H1 (cell line): Measurements from ENCODE around the gene AHR. TPM values are rescaled to one million over a fixed set of nuclear protein-coding genes. Genes with fewer than 3 reads are reported as not detected.

Experiments used
- ATF2 ChIP-seq: IDR thresholded peaks from 2 replicates; pipeline ENCODE4 v1.6.1; 2012; ENCODE audit warnings: low read length, inconsistent platforms
- BCL11A ChIP-seq, 2 experiments: IDR thresholded peaks; one replicate each; pipeline ENCODE4 v1.6.1; 2011; ENCODE audit warnings: low read depth in 2 of 2, low read length in 2 of 2, mild to moderate bottlenecking in 2 of 2
- CBX8 ChIP-seq: fragments of 300-800, 300-1000 bp; sonication (generic); IDR thresholded peaks from 2 replicates; pipeline ENCODE4 v1.7.1; 2016; ENCODE audit warnings: low read depth, low read length, borderline replicate concordance
- CHD2 ChIP-seq: IDR thresholded peaks from 2 replicates; pipeline ENCODE4 v1.6.1; 2012; ENCODE audit warnings: low read length, improper control_type of control experiment
- CTBP2 ChIP-seq: IDR thresholded peaks from 2 replicates; pipeline ENCODE4 v1.7.0; 2011; ENCODE audit warnings: borderline replicate concordance, mild to moderate bottlenecking, moderate library complexity, mixed read lengths, low read length; ENCODE audit not compliant: insufficient read depth, insufficient read length
- EP300 ChIP-seq, 2 experiments: IDR thresholded peaks; 1 replicate in 1 of 2; 2 replicates in 1 of 2; pipeline ENCODE4 v1.6.1; 2011 to 2012; ENCODE audit warnings: low read depth in 2 of 2, low read length in 2 of 2, mild to moderate bottlenecking in 2 of 2, borderline replicate concordance in 1 of 2, inconsistent platforms in 1 of 2, moderate library complexity in 1 of 2
- HDAC6 ChIP-seq: IDR thresholded peaks from one replicate; pipeline ENCODE4 v1.7.1; 2012; ENCODE audit warnings: low read depth, mild to moderate bottlenecking, inconsistent platforms, low read length, moderate library complexity
- JUN ChIP-seq: IDR thresholded peaks from 2 replicates; pipeline ENCODE4 v1.6.1; 2011; ENCODE audit warnings: low read depth, mild to moderate bottlenecking, improper control_type of control experiment, low read length
- JUND ChIP-seq: IDR thresholded peaks from 2 replicates; pipeline ENCODE4 v1.6.1; 2011; ENCODE audit warnings: mild to moderate bottlenecking, improper control_type of control experiment, low read length
- KDM1A ChIP-seq: fragments of 200-600, 300-600 bp; sonication (generic); IDR thresholded peaks from 2 replicates; pipeline ENCODE4 v1.7.1; 2016; ENCODE audit warnings: mild to moderate bottlenecking, low read length, borderline replicate concordance
- KDM5A ChIP-seq: fragments of 200-600 bp; IDR thresholded peaks from 2 replicates; pipeline ENCODE4 v1.7.1; 2012; ENCODE audit warnings: mild to moderate bottlenecking, low read length, inconsistent platforms, mixed read lengths
- MAX ChIP-seq: IDR thresholded peaks from 2 replicates; pipeline ENCODE4 v1.6.1; 2012; ENCODE audit warnings: inconsistent platforms
- NANOG ChIP-seq: IDR thresholded peaks from 2 replicates; pipeline ENCODE4 v1.6.1; 2011; ENCODE audit warnings: low read length, low read depth, mild to moderate bottlenecking, inconsistent platforms; ENCODE audit not compliant: insufficient read depth, poor library complexity, severe bottlenecking
- POLR2A ChIP-seq, 2 experiments: IDR thresholded peaks; 1 replicate in 1 of 2; 2 replicates in 1 of 2; pipeline ENCODE4 v1.6.1; 2011; ENCODE audit warnings: low read depth in 2 of 2, low read length in 2 of 2, mild to moderate bottlenecking in 2 of 2; ENCODE audit errors: control extremely low read depth in 1 of 2
- RAD21 ChIP-seq, 2 experiments: IDR thresholded peaks in 1 of 2; conservative IDR thresholded peaks in 1 of 2; 2 replicates each; pipeline ENCODE4 v1.6.1; 2011; ENCODE audit warnings: low read depth in 2 of 2, low read length in 2 of 2, improper control_type of control experiment in 1 of 2, inconsistent platforms in 1 of 2, mild to moderate bottlenecking in 1 of 2, moderate library complexity in 1 of 2
- RFX5 ChIP-seq: IDR thresholded peaks from 2 replicates; pipeline ENCODE4 v1.6.1; 2011; ENCODE audit warnings: low read depth, low read length, improper control_type of control experiment, borderline replicate concordance
- RNF2 ChIP-seq: fragments of 200-900, 300-1000 bp; sonication (generic); IDR thresholded peaks from 2 replicates; pipeline ENCODE4 v1.7.1; 2016; ENCODE audit warnings: borderline replicate concordance, low read depth, mild to moderate bottlenecking, antibody characterized with exemption, low read length; ENCODE audit not compliant: poor library complexity, severe bottlenecking; ENCODE audit errors: missing control alignments
- TAF1 ChIP-seq: IDR thresholded peaks from 2 replicates; pipeline ENCODE4 v1.6.1; 2011; ENCODE audit warnings: mild to moderate bottlenecking, low read depth, low read length
- TAF7 ChIP-seq: optimal IDR thresholded peaks from 2 replicates; pipeline ENCODE3; 2011; ENCODE audit warnings: low read depth, mild to moderate bottlenecking, inconsistent platforms, low read length, moderate library complexity, borderline replicate concordance
- TBP ChIP-seq: IDR thresholded peaks from 2 replicates; pipeline ENCODE4 v1.6.1; 2011; ENCODE audit warnings: low read depth, low read length, improper control_type of control experiment
- TEAD4 ChIP-seq: IDR thresholded peaks from 2 replicates; pipeline ENCODE4 v1.6.1; 2012; ENCODE audit warnings: low read depth, low read length, inconsistent platforms, mixed read lengths
- ZNF274 ChIP-seq: IDR thresholded peaks from 2 replicates; pipeline ENCODE4 v1.7.0; 2012; ENCODE audit warnings: low read length, borderline replicate concordance; ENCODE audit errors: extremely low read depth
- polyA plus RNA-seq, 7 experiments: library from polyadenylated mRNA; depleted of rRNA in 3 of 7; stranded (reverse) in 5 of 7; unstranded in 2 of 7; fragments of >200 nt in 5 of 7; fragments of 200-250 nt in 2 of 7; gene quantifications; 1 replicate in 5 of 7; 2 replicates in 1 of 7; 4 replicates in 1 of 7; pipeline versions ENCODE4 v1.2.1 to v1.2.3, GENCODE V29; 2011 to 2013; ENCODE audit warnings: missing spikeins in 2 of 7, mixed read lengths in 2 of 7
- total RNA-seq: library from RNA; stranded (reverse); fragmentation: NEBNext Ultra II Directional; extraction: Animal tissue kit (Norgen Biotek cat#: 25700); gene quantifications from 2 replicates; pipeline ENCODE4 v1.2.1, GENCODE V29; 2021

Gene AHR
- total and polyA plus RNA-seq, 2 of the 8 experiments (the other 6 are each of a cell fraction or from before 2014, with no cell fraction given) = 1.4 to 9.7 TPM

GRCh38 chr7:17298840-17299482, 509 bp downstream of the AHR start (continued):
- TF ChIP-seq ATF2 = no peak
- TF ChIP-seq JUND = no peak
- peak; percentile 25 for TF ChIP-seq TAF7
- TF ChIP-seq NANOG = no peak
- no peak for TF ChIP-seq HDAC6
- peak; percentile 33 for TF ChIP-seq RNF2
- no peak for TF ChIP-seq TBP
- TF ChIP-seq TAF1 = peak; percentile 13
- no peak for TF ChIP-seq CBX8
- TF ChIP-seq KDM5A = no peak
- TF ChIP-seq RFX5 = no peak
- TF ChIP-seq KDM1A = no peak
- TF ChIP-seq JUN = no peak
- peak; percentile 59; the same call in 1 of the 2 replicates for TF ChIP-seq CHD2
- no peak for TF ChIP-seq RAD21 (IDR thresholded peaks at IDR 0.05 in 1 of 2, conservative IDR thresholded peaks at IDR 0.05 in 1 of 2; ENCODE audit: low read depth in 2 of 2, low read length in 2 of 2)
- 0 out of 2 replicates have a peak, but pooled peaks have one; percentile 9 for TF ChIP-seq MAX
- no peak for TF ChIP-seq ZNF274
- no peak for TF ChIP-seq TEAD4
- TF ChIP-seq POLR2A (IDR thresholded peaks at IDR 0.05; ENCODE audit: control extremely low read depth in 1 of 2, low read depth in 2 of 2, low read length in 2 of 2) = 0 out of 3 replicates have a peak, but pooled peaks of 1 of the 2 experiments have one; percentile 1
- no peak for TF ChIP-seq CTBP2
- no peak for TF ChIP-seq BCL11A (IDR thresholded peaks at IDR 0.05; ENCODE audit: low read depth in 2 of 2, low read length in 2 of 2)
- no peak for TF ChIP-seq EP300 (IDR thresholded peaks at IDR 0.05; ENCODE audit: borderline replicate concordance in 1 of 2, low read depth in 2 of 2, low read length in 2 of 2)
